Stimulated activated naive CD8-positive, alpha-beta T cell treated with anti-CD3 and anti-CD28 coated beads, Interleukin-15, Interleukin-2, amounts not matched to agents 100 U/mL and 50 U/mL, for 24 hours (primary cell): ENCODE data around the gene RCAN1.

Source experiments
- ATAC-seq: fragments of 150-1000 bp; cut with Tn5 transposase; one replicate; pipeline ENCODE4 v1.10.0; 2021
- DNase-seq: peaks from one replicate; pipeline ENCODE4 v3.0.0; 2021

The RCAN1 gene

DNA sequence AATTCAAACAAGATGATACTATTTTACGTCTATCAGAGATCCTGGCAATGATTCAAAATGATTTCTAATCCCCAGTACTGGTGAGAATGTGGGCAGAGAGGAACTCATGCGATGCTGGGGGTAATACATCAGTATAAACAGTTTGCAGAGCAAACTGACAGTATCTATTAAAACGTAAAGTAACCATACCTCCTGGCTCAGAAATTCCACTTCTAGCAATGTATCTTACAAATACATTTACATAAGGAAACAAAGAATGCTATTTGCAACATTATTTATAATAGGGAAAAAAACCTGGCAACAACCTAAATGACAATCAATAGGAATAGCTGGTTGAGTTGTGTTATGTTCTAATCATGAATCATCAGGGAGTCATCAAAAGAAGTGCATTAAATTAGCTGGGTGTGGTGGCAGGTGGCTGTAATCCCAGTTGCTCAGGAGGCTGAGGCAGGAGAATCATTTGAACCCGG is 15.9 kb downstream of the RCAN1 start:
- DNase-seq: no peak
- no peak for ATAC-seq

DNA sequence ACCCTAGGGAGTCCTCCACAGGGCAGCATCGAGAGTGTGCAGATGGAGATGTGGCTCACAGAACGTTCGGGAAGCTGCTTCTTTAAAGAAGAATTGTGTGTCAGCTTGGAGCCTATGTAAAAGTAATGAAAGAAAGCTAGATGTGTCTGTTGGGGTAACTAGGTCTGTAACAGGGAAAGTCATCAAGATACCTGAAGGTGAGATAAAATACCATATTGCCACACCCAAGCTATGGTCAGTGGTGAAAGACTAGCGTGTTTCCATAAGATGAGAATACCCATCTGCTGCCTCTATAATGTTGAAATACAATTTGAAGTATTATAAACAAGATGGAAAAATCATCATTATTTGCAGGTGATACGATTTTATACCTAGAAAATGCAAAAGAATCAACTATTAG is 17.5 kb downstream of the RCAN1 start:
- DNase-seq (no peak), ATAC-seq (no peak)

DNA sequence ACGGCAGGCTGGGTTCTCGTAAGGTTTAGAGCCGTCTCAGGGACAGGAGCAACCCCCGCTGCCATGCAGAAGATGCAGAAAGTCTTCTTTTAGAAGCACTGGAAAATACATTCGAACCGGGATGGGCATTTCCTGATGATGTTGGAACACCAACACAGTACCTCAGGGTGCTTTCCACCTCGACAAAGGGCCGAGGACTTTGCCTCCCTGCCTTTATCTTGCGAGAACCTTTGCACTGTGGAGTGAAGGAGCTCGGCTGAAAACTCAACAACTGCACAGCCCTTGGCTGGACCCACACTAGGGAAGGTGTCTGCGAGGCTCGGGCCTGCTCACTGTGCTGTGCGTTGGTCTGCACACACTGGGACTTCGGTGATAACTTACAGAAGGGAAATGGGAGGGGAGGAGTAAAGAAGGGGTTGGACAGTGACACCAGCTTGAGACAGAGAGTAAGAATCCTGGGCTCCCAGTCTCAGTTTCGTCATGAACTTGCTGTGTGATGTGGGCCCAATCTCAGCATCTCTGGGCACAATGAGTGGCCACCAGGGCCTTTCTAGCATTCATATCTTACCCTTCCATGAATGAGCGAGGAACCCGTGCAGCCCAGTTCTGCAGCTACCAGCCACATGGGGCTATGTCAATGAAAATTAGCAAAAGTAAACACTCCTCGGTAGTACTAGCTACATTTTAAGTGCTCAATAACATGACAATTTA is 18.2 kb downstream of the RCAN1 start:
- DNase-seq (no peak), ATAC-seq (no peak)

DNA sequence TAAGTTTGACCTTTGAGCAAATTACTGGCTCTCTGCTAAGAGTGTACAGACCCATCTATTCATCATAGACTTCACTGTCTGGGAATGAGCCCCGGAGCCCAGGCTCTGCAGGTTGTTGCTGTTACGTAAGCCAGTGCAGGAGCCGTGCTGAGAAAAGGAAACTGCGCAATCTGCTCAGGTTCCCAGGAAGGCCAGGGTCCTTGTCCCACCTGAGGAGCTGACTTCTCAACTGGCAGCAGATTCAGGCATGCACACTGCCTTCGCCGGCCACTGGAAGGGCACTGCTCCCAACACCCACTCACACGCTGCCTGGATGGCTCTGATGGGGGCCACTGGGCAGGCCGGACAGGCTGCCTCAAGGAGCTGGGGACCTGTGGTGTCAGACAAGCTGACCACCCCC is 19.5 kb downstream of the RCAN1 start:
- ATAC-seq: no peak

DNA sequence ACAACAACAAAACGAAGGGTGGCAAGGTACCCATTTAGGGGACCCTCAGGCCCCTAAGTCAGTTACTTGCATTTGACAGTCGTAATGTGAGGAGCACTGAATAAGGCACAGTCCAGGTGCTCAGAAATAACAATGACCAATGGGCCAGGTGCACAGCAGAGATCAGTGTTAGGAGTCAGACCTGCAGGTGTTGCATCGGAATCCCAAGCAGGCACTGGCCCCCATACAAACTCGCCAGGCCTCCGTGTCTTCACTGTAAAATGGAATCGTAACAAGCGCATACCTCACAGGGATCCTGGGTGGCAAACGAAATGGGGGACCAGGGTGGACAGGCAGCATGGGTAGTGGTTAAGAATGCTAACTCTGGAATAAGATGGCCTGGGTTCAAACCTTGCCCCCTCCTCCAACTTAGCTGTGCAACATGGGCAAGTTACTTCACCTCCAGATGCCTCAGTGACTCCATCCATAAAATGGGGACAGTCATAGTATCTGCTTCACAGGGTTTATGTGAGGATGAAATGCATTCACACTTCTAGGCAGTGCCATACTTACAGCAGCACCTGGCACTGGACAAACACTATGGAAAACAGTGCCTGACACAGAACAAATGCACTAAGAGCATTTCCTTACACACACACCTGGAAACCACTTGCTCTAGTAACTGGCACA is 20.2 kb downstream of the RCAN1 start:
- DNase-seq (no peak), ATAC-seq (no peak)

More for the DNA sequence above, 19.5 kb downstream of the RCAN1 start:
- DNase-seq: no peak

DNA sequence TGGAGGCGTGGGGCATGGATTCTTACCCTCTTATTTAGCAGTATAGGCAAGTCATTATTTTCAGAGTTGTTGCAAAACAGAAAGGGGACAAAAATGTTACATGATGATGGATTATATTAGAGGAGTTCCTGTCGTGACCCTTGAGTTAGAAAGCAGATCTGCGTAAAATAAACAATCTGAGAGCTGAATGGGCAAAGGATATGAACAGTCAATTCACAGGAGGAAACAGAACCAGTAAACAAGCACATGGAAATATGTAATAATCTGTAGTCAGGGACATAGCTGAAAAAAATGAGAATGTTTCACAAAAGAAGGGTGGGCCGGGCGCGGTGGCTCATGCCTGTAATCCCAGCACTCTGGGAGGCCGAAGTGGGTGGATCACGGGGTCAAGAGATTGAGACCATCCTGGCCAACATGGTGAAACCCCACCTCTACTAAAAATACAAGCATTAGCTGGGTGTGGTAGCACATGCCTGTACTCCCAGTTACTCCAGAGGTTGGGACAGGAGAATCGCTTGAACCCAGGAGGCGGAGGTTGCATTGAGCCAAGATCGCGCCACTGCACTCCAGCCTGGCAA is 20.9 kb downstream of the RCAN1 start:
- DNase-seq (no peak), ATAC-seq (no peak)

DNA sequence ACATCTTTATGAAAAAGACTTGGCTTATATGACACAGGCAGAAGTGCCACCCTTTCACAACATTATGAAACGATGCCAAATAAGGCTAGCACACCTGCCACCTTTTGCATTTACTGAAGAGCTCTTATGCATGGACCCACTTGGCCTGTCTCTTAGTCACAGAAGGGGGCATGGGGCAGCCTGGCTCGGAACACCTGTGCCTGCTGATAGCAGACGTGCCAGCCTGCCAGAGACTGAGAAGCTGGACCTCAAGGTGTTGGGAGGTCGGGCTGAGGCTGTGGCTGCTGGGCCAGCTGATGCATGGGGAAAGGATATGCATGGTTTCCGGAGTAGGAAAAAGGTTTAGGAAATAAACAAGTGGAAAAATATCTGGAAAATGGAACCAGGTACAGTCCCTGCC is 21.5 kb downstream of the RCAN1 start:
- DNase-seq (no peak), ATAC-seq (no peak)

DNA sequence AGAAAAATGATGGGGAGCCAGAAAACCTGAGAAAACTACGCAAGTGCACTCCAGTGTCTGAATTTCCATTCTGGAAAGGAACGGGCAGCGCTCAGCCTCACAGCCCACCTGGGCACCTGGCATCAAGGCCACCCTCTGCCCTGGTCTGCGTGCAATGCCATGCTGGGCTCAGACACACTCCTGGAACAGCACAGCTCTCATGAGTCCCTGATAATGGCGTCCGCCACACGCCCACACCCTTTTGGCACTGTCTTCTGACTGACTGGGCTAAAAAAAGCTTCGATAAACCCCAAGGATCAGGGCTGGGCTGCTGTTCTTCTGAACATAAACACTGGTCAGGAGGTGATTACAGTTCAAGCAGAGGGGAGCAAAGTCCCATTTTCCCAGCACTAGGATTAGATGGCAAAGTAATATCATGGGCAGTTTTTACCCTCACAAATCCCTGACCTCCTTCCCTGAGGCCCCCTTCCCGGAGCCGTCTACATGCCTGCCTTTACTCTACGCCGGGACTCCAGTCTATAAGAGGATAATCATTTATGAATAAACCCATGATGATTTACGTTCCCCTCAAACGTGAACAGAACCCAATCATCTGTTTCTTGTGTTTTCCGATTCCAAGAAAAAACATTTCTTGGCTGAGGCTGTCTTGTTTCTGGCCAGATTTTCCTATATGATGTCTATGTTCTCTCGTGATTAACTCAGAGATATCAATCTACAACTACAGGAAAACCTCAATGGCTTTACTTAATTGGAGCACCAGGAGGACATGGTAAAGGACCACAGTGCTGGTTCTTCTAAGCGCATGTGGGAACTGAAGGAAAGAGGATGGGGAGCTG is 22.6 kb downstream of the RCAN1 start:
- ATAC-seq (no peak), DNase-seq (no peak)

DNA sequence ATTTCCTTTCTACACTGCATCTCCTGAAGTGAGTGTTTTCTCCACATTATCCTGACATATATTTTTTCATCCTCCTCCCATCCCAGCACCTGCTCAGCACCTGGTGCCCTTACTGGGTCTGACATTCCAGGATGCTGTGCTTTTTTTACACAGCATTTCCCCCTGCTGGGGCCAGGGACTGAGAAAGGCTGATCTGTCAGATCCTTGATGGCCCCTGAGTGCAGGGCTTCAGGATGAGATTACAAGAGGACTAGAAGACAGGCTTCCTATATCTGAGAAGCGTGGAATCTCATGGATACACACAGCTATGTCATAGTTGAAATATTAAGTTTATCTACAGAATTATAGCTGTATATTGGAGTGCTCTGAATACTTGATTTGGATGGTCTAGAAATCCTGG is 24.4 kb downstream of the RCAN1 start:
- no peak for DNase-seq
- no peak for ATAC-seq

DNA sequence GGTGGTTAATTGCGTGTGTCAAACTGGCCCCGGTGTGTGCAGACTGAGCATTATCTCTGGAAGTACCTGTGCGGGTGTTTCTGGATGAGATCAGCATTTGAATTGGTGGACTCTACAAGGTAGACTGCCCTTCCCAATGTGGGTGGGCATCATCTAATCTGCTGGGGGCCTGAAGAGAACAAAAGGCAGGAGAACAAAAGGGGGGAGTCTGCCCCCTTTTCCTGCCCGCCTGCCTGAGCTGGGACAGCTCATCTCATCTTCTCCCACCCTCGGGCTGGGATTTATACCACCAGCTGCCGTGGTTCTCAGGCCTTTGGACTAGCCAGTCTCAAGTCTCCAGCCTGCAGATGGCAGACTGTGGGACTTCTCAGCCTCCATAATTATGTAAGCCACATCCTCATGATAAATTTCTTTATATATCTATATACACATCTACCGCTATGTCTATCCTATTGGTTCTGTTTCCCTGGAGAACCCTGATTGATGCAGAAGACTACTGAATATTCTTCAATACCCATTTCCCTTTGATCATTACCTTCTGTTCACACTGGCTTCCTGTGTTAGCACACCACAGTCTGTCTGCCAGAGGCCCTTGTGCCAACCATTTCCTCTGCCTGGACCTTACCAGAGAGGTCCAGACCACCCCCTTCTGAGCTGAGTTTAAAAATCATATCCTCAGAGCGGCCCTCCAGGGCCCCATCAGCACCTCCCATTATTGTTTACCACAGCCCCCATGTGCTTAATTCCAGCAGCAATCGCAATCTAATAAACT is 25.2 kb downstream of the RCAN1 start:
- ATAC-seq (no peak), DNase-seq (no peak)

DNA sequence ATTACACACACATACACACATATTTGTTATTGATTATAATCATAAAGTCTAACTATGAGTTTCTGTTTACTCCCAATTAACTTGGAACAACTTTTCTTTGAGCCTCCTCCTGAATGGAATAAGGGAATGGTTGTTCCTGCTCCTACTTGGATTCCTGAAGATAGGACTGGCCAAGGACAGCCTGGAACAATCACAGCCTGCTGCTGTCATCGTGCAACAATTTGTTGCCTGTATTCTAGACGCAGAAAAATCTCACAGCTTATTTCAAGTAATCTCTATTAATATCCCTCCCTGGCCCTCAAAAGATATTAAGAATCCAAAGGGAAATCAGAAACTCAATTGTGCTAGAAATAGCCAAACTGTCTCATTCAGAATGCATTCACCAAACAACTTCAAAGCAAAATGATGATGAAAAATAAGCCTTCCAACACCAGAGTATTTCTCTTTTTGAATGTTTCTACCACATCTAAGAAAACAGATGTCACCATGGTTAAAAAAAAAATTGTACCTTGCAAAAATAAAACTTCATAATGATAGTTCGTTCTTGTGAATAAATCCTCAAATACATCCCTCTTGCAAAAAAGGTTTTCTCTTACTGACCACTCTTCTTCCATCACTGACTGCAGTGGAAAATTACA is 30.9 kb downstream of the RCAN1 start:
- no peak for ATAC-seq
- DNase-seq: no peak

DNA sequence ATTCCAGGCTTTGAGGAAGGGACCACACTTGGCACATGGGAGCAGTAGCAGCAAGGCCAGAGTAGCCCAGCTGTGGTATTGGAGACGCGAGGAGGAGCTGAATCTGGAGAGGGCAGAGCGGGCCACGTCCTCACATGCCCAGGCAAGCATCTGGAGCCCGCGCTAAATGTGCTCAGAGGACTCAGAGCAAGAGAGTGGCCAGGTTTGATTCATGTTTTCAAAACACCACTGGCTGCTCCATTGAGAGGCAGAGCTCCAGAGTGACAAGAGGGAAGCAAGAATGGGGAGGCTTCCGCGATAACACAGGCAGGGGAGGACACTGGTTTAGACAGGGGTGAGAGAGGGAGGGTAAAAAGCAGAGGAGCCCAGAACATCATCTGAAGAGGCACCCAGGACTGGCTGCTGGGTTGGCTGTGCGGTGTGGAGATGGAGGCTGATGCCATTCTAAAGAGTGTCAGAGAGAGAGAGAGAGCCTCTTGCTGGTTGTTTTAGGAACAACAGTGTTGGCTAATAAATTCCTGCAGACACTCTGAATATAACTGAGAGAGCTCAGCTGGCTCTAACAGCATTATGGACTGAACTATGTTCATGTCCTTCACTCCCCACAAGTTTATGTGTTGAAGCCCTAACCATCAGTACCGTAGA is 32.3 kb downstream of the RCAN1 start:
- DNase-seq (no peak), ATAC-seq (peak; percentile 76)

DNA sequence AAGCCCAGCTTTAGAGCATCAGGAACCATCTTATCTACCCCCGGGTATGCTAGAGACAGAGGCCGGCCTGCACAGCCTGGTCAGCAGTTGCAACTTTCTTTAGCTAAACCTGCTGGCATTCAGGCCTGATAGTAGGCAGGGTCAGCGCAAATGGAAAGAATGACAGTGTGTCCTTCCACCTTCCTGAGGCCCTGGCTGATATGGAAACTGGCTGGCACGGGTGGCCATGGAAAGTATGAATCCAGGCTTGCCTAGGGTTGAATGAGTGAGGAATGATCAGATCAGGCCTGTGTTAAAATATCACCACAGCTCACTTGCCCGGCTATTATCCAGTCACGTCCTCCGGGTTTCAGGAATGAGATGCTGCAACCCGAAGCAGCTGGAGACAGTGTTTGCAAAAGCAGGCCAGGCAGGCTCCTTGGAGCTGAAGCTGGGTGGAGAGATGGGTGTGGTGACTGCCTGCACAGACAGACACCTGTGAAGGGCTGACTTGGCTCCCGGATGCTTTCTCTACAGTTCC is 34.7 kb downstream of the RCAN1 start:
- no peak for DNase-seq
- ATAC-seq: no peak

DNA sequence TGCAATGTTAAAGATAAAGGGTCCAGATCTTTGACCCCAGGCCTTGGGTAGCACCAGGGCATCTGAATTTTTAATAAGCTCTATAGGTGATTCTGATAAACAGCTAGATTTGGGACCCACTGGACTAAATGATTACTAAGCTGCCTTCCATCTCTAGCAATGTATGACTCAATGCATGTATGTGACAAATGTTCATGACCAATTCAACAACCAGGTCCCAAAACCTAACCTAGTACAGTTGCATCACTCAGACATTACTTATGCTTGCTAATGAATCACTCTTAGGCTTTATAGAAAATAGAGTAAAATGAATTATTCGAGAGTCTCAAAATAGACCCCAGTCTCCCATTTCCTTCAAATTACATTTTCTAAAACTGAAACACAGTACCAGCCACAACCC is 35.5 kb downstream of the RCAN1 start:
- ATAC-seq (peak; percentile 67), DNase-seq (no peak)

DNA sequence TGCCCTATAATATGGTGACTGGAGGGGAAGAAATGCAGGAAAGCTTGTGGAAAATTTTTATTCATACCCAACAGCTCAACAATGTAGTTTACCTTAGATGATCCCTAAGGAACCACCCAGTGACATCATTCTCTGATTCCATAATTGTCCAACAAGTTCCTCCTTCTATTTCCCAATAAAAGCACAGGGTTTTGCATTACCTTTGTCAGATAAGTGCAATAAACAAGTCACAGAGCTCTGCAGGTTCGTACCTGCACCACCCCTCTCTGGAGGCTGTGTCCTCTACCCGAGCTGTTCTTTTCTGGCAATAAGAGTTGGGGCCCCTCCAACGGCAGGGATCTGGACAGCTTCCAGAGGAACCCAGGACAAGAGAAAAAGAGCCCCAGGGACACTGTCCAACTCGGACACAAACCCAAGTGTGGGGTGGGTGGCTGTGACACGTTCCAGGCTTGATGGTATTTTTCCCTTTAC is 38.8 kb downstream of the RCAN1 start:
- ATAC-seq: no peak
- DNase-seq: no peak

DNA sequence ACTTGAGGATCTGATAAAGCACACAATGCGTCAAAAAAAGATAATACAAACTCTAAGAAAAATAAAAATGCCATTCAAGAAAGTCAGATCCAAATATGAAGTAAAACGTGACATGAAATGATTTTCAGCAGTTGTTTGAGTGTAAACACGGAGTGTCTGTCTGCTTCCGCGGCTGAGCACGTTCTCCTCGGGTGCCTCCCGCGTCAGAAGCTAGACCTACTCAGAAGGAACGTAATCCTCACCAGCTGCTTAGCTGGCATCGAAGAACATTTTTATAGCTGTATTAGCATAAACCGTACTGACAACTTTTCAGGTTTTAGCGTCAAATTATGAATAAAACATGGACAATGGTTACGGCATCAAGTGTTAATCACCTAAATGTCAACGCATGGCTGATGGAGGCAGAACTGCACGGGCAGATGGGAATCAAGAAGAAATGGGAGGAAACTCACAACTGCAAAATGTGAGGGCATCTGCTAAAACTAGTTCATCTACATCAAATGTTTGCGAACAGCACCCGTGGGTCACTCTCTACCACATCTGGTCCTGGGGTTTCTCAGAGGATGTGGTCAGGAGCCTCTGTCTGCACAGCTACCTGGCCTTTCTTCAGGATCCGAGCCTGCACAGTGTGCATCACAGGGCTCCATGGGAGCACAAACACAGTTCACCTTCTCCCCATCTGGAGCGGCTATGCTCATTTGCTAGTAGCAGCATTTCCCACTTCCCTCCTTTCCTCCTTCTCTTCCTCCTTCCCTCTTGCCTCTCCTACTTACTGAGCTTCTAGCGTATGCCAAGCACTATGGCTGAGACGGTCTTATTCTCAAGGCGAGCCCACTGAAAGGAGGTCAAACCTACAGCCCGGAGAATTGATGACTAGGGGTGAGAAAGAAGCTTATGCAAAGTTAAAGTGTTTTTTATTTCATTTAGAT is 40.0 kb downstream of the RCAN1 start:
- ATAC-seq (no peak), DNase-seq (no peak)

DNA sequence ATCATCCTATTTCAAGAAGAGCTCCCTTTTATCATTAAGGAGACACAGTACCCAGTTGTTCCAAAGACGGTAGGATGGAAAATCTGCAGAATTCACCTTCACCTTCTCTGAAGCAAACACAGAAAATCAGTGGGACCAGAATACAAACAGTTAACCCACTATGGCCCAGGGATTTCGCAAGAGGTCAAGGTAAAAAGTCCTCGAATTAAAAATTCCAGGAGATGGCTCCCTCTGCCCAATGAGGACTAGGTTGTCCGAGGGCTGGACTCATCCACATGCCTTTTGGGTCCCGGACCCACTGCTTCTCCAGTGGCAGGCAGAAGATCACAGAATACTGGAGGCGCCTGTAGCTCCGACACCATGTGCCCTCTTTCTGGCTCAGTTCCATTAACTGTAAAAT is 42.9 kb downstream of the RCAN1 start:
- no peak for DNase-seq
- no peak for ATAC-seq

DNA sequence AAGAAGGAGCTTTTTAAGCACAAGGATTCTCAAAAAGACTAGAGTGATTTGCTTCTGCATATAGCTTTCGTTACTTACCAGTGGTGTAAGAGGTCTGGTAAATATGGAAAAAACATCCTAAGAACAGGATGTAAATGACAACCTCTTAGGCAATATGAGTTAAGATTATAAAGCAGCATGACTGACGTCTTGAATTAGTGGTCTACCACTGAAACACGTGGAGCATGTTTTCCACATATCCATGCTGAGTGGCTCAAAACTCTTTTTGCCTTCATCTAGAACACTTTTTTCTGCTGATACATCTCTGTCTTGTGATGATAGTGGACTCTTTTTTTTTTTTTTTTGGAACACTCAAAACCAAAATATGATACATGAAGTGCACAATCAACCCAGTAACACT is 44.6 kb downstream of the RCAN1 start:
- ATAC-seq: no peak
- no peak for DNase-seq

DNA sequence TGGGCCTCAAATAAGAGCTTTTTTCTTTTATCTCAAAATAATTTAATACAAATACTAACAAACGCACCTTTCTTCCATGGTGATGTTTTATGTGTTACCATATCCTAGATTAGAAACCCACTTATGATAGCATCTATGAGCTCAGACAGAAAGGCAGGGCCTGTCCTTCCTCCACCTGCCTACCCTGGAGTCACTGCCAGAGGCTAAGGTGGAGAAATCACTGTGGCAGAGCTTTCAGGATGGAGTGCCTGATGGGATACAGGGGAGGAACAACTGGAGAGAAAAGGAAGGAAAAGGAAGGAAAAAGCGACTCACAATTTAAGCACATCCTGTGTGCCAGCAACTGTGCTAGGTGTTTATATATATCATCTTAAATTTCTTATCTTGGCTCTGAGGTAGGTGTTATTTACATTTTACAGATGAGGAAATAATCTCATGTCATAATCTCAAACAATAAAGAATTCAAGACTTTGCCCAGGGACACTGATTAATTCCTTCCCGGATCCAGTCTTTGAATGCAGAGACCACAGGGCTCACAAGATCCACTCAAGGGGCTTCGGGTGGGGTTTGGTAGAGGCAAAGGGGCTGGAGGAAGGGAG is 45.4 kb downstream of the RCAN1 start:
- ATAC-seq (no peak), DNase-seq (no peak)
